Naive thymus-derived CD4-positive, alpha-beta T cell (primary cell): ENCODE measurements around the gene GGNBP2. TPM values are rescaled to one million over a fixed set of nuclear protein-coding genes. Genes with fewer than 3 reads are reported as not detected.

Experiments
- ATAC-seq: fragments of 150-1000 bp; cut with Tn5 transposase; 2 replicates; pipeline ENCODE4 v1.10.0; 2021; ENCODE audit warnings: mild to moderate bottlenecking, moderate library complexity
- CTCF ChIA-PET: fragments of 350-600 bp; sonication (Branson Sonifier 250); formaldehyde crosslinking; loops from one replicate; lab custom pipeline; 2021; ENCODE audit warnings: antibody characterized with exemption; lab: Charles Lee
- POLR2A ChIA-PET: fragments of 350-600 bp; sonication (Branson Sonifier 250); formaldehyde crosslinking; loops from one replicate; lab custom pipeline; 2021; ENCODE audit warnings: antibody characterized with exemption, inconsistent platforms; lab: Charles Lee
- DNase-seq, 9 donors: peaks; one replicate each; pipeline versions ENCODE4 v3.0.0 to v3.0.0-alpha.2; 2020 to 2022; ENCODE audit warnings: mixed read lengths in 1 of 9
- H3K27ac ChIP-seq: one replicate; pipeline ENCODE4 v1.7.0; 2013; ENCODE audit warnings: mild to moderate bottlenecking, low read depth, low read length, moderate library complexity
- H3K27me3 ChIP-seq, 2 donors: one replicate each; pipeline ENCODE4 v1.7.0; 2013; ENCODE audit warnings: low read length in 2 of 2, mild to moderate bottlenecking in 2 of 2, moderate library complexity in 2 of 2; ENCODE audit not compliant: control insufficient read depth in 2 of 2, insufficient read depth in 2 of 2
- H3K36me3 ChIP-seq, 3 experiments: 1 replicate in 2 of 3; 2 replicates in 1 of 3; pipeline ENCODE4 v1.7.0; 2013; ENCODE audit warnings: low read length in 3 of 3, mild to moderate bottlenecking in 3 of 3, moderate library complexity in 1 of 3; ENCODE audit not compliant: insufficient read depth in 3 of 3, control insufficient read depth in 2 of 3
- H3K4me1 ChIP-seq, 2 donors: one replicate each; pipeline ENCODE4 v1.7.0; 2013; ENCODE audit warnings: low read length in 2 of 2, mild to moderate bottlenecking in 2 of 2, moderate library complexity in 1 of 2; ENCODE audit not compliant: control insufficient read depth in 2 of 2, insufficient read depth in 2 of 2
- H3K4me3 ChIP-seq: 2 replicates; pipeline ENCODE4 v1.7.0; 2013; ENCODE audit warnings: mild to moderate bottlenecking, low read length
- H3K9me3 ChIP-seq, 3 experiments: 1 replicate in 2 of 3; 2 replicates in 1 of 3; pipeline ENCODE4 v1.7.0; 2013; ENCODE audit warnings: low read length in 3 of 3; ENCODE audit not compliant: control insufficient read depth in 2 of 3
- H3K27ac Mint-ChIP-seq, 9 donors: one replicate each; pipeline ENCODE4 v1.8.0; 2020 to 2022; ENCODE audit warnings: mixed read lengths in 9 of 9, mild to moderate bottlenecking in 8 of 9, moderate library complexity in 5 of 9, inconsistent platforms in 2 of 9
- H3K27me3 Mint-ChIP-seq, 5 donors: one replicate each; pipeline ENCODE4 v1.8.0; 2021 to 2022; ENCODE audit warnings: mixed read lengths in 5 of 5, mild to moderate bottlenecking in 1 of 5
- H3K36me3 Mint-ChIP-seq, 5 donors: one replicate each; pipeline ENCODE4 v1.8.0; 2020 to 2022; ENCODE audit warnings: mixed read lengths in 5 of 5, mild to moderate bottlenecking in 3 of 5, inconsistent platforms in 1 of 5
- H3K4me1 Mint-ChIP-seq, 7 donors: one replicate each; pipeline ENCODE4 v1.8.0; 2020 to 2022; ENCODE audit warnings: mixed read lengths in 7 of 7, mild to moderate bottlenecking in 3 of 7, inconsistent platforms in 1 of 7
- H3K4me3 Mint-ChIP-seq, 10 donors: one replicate each; pipeline ENCODE4 v1.8.0; 2020 to 2022; ENCODE audit warnings: mild to moderate bottlenecking in 10 of 10, mixed read lengths in 10 of 10, moderate library complexity in 6 of 10, inconsistent platforms in 2 of 10
- H3K9me3 Mint-ChIP-seq, 11 donors: one replicate each; pipeline ENCODE4 v1.8.0; 2020 to 2022; ENCODE audit warnings: mixed read lengths in 11 of 11, mild to moderate bottlenecking in 4 of 11, inconsistent platforms in 1 of 11, moderate library complexity in 1 of 11
- intact Hi-C, 2 donors: fragments of 100-400 bp; cut with micrococcal nuclease; formaldehyde crosslinking; loops; one replicate each; pipeline ENCODE4 v1.15.1; 2023
- polyA plus RNA-seq, 2 donors: library from polyadenylated mRNA; unstranded; fragments of 300-500 nt; fragmentation: Illumina TruSeq; gene quantifications; one replicate each; pipeline ENCODE4 v1.2.3, GENCODE V29; 2021
- total RNA-seq, 6 experiments: library from RNA in 5 of 6; stranded (reverse) in 5 of 6; gene quantifications; 1 replicate in 5 of 6; 2 replicates in 1 of 6; pipeline ENCODE4 v1.2.3 and lab custom pipeline; 2021 to 2026

The GGNBP2 gene
- total and polyA plus RNA-seq, 7 experiments from 2014 or later: 60.4 to 173 (median 138) TPM

DNA sequence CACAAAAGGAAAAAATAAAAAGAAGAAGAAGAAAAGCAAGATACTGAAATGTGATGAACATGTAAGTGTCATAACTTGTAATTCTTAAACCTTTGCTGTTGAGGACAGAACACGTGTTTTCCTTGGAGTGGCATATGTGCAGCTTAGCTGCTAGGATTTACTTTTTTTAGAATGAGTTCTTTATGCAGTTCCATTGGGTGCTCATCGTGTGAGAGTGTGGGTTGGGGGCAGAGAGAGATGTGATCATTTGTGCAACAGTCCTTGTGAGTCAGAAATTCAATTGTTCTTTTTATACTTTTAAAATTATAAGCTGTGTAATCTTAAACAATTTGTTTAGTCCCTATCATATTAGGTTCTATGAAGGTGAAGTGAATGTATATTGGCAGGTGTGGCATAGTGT lies 41.4 kb downstream of the GGNBP2 start:
- Mint-ChIP-seq H3K4me1 (peaks cover 6 to 25% (median 13%) of the 10 kb centered on the region in 7 donors), H3K9me3 (no peaks in the 10 kb centered on the region), H3K36me3 (peaks cover 0 to 19% (median 11%) of the 10 kb centered on the region in 5 donors), H3K27ac (peak overlapping the region in 3 of 9 donors; percentile 26 to 84 (median 36)), H3K4me3 (no peak overlapping the region), H3K27me3 (no peaks in the 10 kb centered on the region)
- ChIA-PET POLR2A (interaction anchor here (1.0 to 1.5 kb wide), 2 partner anchors 14 to 16 kb away, joined by 3 read pairs; partner anchors contain the start of gene MRM1), CTCF (interaction anchor here (1.4 kb wide), 1 partner anchor 22 kb away, joined by 7 read pairs; no protein-coding TSS in a partner anchor)
- Histone ChIP-seq H3K9me3 (no peaks in the 10 kb centered on the region), H3K36me3 (peaks cover 16 to 75% (median 20%) of the 10 kb centered on the region in 3 experiments), H3K27me3 (no peaks in the 10 kb centered on the region), H3K4me1 (peaks cover 0 to under 1% of the 10 kb centered on the region in 2 donors), H3K27ac (no peak overlapping the region), H3K4me3 (no peak overlapping the region)
- ATAC-seq: no peak
- intact Hi-C loops: no loop called here
- no peak for DNase-seq

DNA sequence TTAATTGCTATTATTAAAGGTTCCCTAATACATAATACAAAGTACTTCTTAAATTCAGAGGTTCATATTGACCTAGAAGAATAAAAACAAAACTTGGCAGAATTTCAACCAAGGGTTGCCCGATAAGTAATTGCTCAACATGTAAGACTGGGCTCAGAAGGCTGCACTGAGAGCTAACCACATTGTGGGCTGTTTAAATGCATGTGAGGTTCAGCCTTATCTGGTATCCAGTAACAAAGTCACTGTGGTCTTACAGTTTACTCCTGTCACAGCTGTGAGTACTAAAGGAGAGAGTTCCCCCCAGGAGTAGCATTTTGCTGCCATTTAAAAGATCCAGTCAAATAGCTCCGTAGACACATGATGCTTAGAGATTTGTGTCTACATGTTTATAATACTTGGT lies 45.4 kb downstream of the GGNBP2 start:
- H3K27me3 ChIP-seq: no peaks in the 10 kb centered on the region
- no peaks in the 10 kb centered on the region for H3K9me3 Mint-ChIP-seq
- H3K4me1 ChIP-seq: peaks cover 8 to 9% of the 10 kb centered on the region in 2 donors
- POLR2A ChIA-PET: interaction anchor here (4.8 kb wide), 1 partner anchor 12 kb away, joined by 40 read pairs; the partner anchor contains the start of gene MRM1
- peak overlapping the region in 5 of 10 donors; percentile 5 to 83 (median 34) for H3K4me3 Mint-ChIP-seq
- H3K4me3 ChIP-seq: no peak overlapping the region
- ATAC-seq: peak; percentile 55
- H3K36me3 ChIP-seq: peaks cover 7 to 39% (median 17%) of the 10 kb centered on the region in 3 experiments
- no peaks in the 10 kb centered on the region for H3K9me3 ChIP-seq
- CTCF ChIA-PET: no interaction called here
- intact Hi-C loops: loop anchor here (2.0 to 5.0 kb wide), 2 partner anchors 43 to 55 kb away; partner anchors contain the start of genes MYO19 (in 1 of the 2) and PIGW (in 1 of the 2)
- no peak overlapping the region for H3K27ac ChIP-seq
- peaks cover 21 to 35% (median 28%) of the 10 kb centered on the region in 7 donors for H3K4me1 Mint-ChIP-seq
- H3K27ac Mint-ChIP-seq: peak overlapping the region in 8 of 9 donors; percentile 52 to 90 (median 82)
- DNase-seq: no peak
- H3K36me3 Mint-ChIP-seq: peaks cover 0 to 17% (median 8%) of the 10 kb centered on the region in 5 donors
- H3K27me3 Mint-ChIP-seq: no peaks in the 10 kb centered on the region

DNA sequence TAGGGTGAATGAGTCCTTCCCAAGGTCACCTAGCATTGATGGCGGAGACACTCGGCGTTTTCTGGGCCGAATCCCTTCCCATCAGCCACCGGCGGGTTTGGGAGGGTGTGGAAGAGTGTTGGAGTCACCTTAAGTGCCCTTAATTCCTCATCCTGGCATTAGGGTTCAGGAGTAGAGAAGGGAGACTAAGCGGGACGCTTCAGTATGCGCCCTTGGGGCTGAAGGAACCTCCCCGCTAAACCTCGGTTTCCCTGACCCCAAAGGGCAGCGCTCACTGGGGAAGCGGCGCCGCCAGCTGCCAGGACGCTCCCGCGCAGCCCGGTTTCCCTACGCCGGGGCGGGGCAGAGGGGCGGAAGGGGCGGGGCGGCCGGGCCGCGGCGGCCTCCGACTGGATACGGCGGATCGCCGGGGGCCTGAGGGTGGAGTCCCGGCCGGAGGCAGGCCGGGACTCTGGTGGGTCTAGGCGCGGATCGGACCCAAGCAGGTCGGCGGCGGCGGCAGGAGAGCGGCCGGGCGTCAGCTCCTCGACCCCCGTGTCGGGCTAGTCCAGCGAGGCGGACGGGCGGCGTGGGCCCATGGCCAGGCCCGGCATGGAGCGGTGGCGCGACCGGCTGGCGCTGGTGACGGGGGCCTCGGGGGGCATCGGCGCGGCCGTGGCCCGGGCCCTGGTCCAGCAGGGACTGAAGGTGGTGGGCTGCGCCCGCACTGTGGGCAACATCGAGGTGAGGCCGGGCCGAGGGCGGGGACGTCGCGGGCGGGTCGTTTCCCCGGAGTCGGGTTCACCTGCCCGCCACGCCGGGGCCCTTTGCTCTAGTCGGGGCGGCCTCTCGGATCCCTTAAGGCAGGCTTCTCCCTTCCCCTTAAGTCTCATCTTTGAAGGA lies 47.0 kb downstream of the GGNBP2 start, which contains the start of gene DHRS11:
Gene DHRS11 (plus strand): TSS at position 446 of the 882 bp plus-strand sequence. CDS start 131 bp downstream, at position 577.
- Mint-ChIP-seq H3K4me3 (peak within 1 kb of the TSS; percentile 63 to 86 (median 82)), H3K4me1 (peaks cover 21 to 35% (median 25%) of the 10 kb centered on the region in 7 donors), H3K27ac (peak within 1 kb of the TSS; percentile 49 to 90 (median 81)), H3K9me3 (no peaks in the 10 kb centered on the region), H3K27me3 (no peaks in the 10 kb centered on the region), H3K36me3 (peaks cover 0 to 11% (median 0%) of the 10 kb centered on the region in 5 donors)
- Histone ChIP-seq H3K4me1 (peaks cover 8 to 9% of the 10 kb centered on the region in 2 donors), H3K36me3 (peaks cover 6 to 25% (median 11%) of the 10 kb centered on the region in 3 experiments), H3K27me3 (no peaks in the 10 kb centered on the region), H3K4me3 (peak within 1 kb of the TSS; percentile 49), H3K9me3 (no peaks in the 10 kb centered on the region), H3K27ac (peak within 1 kb of the TSS; percentile 81)
- peak; percentile 94 for ATAC-seq
- peak; percentile 36 to 88 (median 54) for DNase-seq
- ChIA-PET POLR2A (interaction anchor here (1.0 to 4.8 kb wide), 4 partner anchors 10 to 55 kb away, joined by 3 to 40 read pairs (median 8); partner anchors contain the start of genes GGNBP2 and MRM1), CTCF (interaction anchor here (0.6 kb wide), 1 partner anchor 13 kb away, joined by 4 read pairs; no protein-coding TSS in a partner anchor)
- intact Hi-C loops: loop anchor here (1.0 to 5.0 kb wide), 4 partner anchors 10 to 57 kb away; partner anchors contain the start of genes MRM1 (in 2 of the 2), MYO19 (in 1 of the 2) and PIGW (in 1 of the 2)

DNA sequence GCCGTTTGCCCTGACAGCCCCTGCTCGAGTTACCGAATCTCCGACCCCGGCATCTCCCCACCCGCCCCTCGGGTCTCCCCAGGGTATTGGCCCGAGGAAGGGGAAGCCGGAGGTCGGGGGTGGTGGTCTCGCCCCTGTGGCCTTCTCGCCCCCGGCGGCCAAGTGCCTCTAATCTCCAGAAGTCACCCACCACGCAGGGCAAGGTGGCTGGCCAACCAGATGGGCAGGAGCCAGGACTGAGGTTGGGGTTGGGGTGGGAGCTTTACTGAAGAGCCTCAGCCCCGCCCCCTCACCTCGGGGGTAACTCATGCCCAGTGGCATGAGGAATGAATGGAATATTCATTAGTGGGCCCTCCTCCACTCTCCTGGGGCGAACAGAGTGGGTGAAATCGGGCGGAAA lies 47.6 kb downstream of the GGNBP2 start:
- ChIA-PET CTCF (interaction anchor here (0.8 kb wide), 1 partner anchor 10 kb away, joined by 3 read pairs; no protein-coding TSS in a partner anchor), POLR2A (interaction anchor here (1.3 to 4.8 kb wide), 3 partner anchors 10 to 56 kb away, joined by 3 to 40 read pairs (median 12); partner anchors contain the start of genes GGNBP2 and MRM1)
- no peaks in the 10 kb centered on the region for H3K9me3 ChIP-seq
- H3K27me3 ChIP-seq: no peaks in the 10 kb centered on the region
- H3K4me3 Mint-ChIP-seq: peak overlapping the region; percentile 46 to 86 (median 63)
- H3K36me3 ChIP-seq: peaks cover 0 to 18% (median 6%) of the 10 kb centered on the region in 3 experiments
- DNase-seq: no peak
- H3K4me1 Mint-ChIP-seq: peaks cover 21 to 35% (median 25%) of the 10 kb centered on the region in 7 donors
- peak overlapping the region in 3 of 9 donors; percentile 12 to 49 (median 20) for H3K27ac Mint-ChIP-seq
- H3K4me3 ChIP-seq: peak overlapping the region; percentile 49
- H3K9me3 Mint-ChIP-seq: no peaks in the 10 kb centered on the region
- peaks cover 8 to 9% of the 10 kb centered on the region in 2 donors for H3K4me1 ChIP-seq
- intact Hi-C loops: loop anchor here in 1 of 2 donors (5.0 kb wide), 1 partner anchor 45 kb away; no protein-coding TSS in a partner anchor
- peaks cover 0 to 11% (median 0%) of the 10 kb centered on the region in 5 donors for H3K36me3 Mint-ChIP-seq
- peak overlapping the region; percentile 81 for H3K27ac ChIP-seq
- H3K27me3 Mint-ChIP-seq: no peaks in the 10 kb centered on the region
- no peak for ATAC-seq

DNA sequence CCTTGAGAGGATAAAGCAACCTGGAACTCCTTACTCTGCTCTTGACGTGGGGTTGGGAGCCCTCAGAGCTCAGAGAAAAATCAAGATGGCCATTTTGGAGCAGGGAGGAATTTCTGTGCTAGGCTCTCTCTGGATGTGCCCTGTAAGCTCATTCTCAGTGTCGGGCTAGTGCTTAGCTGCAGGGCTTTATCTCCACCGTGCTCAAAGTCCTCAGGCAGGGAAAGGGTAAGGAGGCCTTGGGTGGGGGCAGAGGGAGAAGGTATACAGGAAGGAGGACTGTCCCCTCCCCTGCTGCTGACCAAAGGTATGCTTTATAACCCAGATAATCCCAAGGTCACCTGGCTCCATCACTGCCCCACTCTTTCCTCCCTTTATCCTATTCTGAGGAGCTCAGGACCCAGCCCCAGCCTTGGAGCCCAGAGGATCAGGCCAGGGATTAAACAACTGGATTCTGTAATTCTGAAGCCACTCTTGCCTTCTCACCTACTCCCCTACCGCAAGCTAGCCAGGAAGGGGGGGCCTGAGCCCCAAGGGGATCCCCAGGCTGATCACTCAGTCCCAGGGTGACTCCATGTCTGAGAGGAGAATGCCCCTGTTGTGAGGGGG lies 48.1 kb downstream of the GGNBP2 start:
- Mint-ChIP-seq H3K4me1 (peaks cover 21 to 35% (median 25%) of the 10 kb centered on the region in 7 donors), H3K36me3 (peaks cover 0 to 8% (median 0%) of the 10 kb centered on the region in 5 donors), H3K9me3 (no peaks in the 10 kb centered on the region), H3K27ac (peak overlapping the region in 6 of 9 donors; percentile 12 to 49 (median 30)), H3K27me3 (no peaks in the 10 kb centered on the region), H3K4me3 (peak overlapping the region; percentile 46 to 86 (median 63))
- peak overlapping the region; percentile 81 for H3K27ac ChIP-seq
- peaks cover 8 to 9% of the 10 kb centered on the region in 2 donors for H3K4me1 ChIP-seq
- POLR2A ChIA-PET: interaction anchor here (1.3 to 4.8 kb wide), 4 partner anchors 8 to 56 kb away, joined by 3 to 40 read pairs (median 8); partner anchors contain the start of genes GGNBP2 and MRM1
- no peaks in the 10 kb centered on the region for H3K27me3 ChIP-seq
- H3K9me3 ChIP-seq: no peaks in the 10 kb centered on the region
- peak in 1 of 9 donors; percentile 21 for DNase-seq
- intact Hi-C loops: loop anchor here in 1 of 2 donors (5.0 kb wide), 1 partner anchor 46 kb away; no protein-coding TSS in a partner anchor
- H3K36me3 ChIP-seq: peaks cover 0 to 13% (median 4%) of the 10 kb centered on the region in 3 experiments
- peak overlapping the region; percentile 49 for H3K4me3 ChIP-seq
- CTCF ChIA-PET: interaction anchor here (0.8 kb wide), 1 partner anchor 10 kb away, joined by 3 read pairs; no protein-coding TSS in a partner anchor
- ATAC-seq: no peak
